Activated CD4-positive, alpha-beta memory T cell treated with anti-CD3 and anti-CD28 coated beads, Interleukin-2, amount 10 ng/mL, durations not matched to agents 7 days and 5 days (primary cell): Measurements from ENCODE around the gene PAX3. TPM values are rescaled to one million over a fixed set of nuclear protein-coding genes. Genes with fewer than 3 reads are reported as not detected.

ENCODE experiments used
- total RNA-seq, 2 experiments: library from RNA; stranded (reverse); gene quantifications; one replicate each; pipeline ENCODE4 v1.2.3, GENCODE V29; 2021

The PAX3 gene
- total RNA-seq, 2 experiments from 2014 or later, result not detected

Other genes starting within 250 kb of the PAX3 start
- 1 to 10 TPM; 2.7 to 3.1 TPM for gene SGPP2, start 125.5 kb upstream of the PAX3 start, total RNA-seq